ENCODE measurements around the gene NACC2.

NACC2 gene

GRCh38 chr9:136083558-136084062, 11.5 kb downstream of the NACC2 start:
- Histone ChIP-seq H3K79me1 (ENCODE audit: low read length) (no peaks in the 10 kb centered on the region), H3K18ac (ENCODE audit: low read length) (no peak overlapping the region), H3K9ac (ENCODE audit: low read length) (no peak overlapping the region), H4K8ac (ENCODE audit: low read depth, low read length) (no peak overlapping the region), H3K4me2 (ENCODE audit: low read length) (no peak overlapping the region), H3K4me3 (ENCODE audit: low read length) (no peak overlapping the region), H3K4ac (ENCODE audit: low read depth, low read length) (no peak overlapping the region), H2BK5ac (ENCODE audit: low read length) (no peak overlapping the region), H2BK120ac (ENCODE audit: low read depth, low read length) (no peak overlapping the region), H3K4me1 (ENCODE audit: control insufficient read depth, low read depth, low read length) (no peaks in the 10 kb centered on the region), H2AK5ac (ENCODE audit: low read length) (no peak overlapping the region), H3K36me3 (ENCODE audit: control insufficient read depth, insufficient read depth, low read length) (no peaks in the 10 kb centered on the region), H3K56ac (ENCODE audit: low read length) (no peak overlapping the region), H3K27ac (ENCODE audit: low read depth, low read length) (no peak overlapping the region), H3K23ac (ENCODE audit: low read length) (no peak overlapping the region), H3K27me3 (ENCODE audit: insufficient read depth, low read length, poor library complexity) (no peaks in the 10 kb centered on the region), H2BK15ac (replicated peaks; ENCODE audit: low read depth) (no peak overlapping the region), H3K79me2 (ENCODE audit: control insufficient read depth, insufficient read depth, low read length) (no peaks in the 10 kb centered on the region), H4K5ac (ENCODE audit: low read length) (no peak overlapping the region)
- no peak for DNase-seq
- WGBS (ENCODE audit: extremely low coverage, insufficient coverage, low lambda C conversion rate) = no CpG with 5 or more reads among the region's 24 CpGs

- H3K23ac ChIP-seq (ENCODE audit: low read length) = no peak overlapping the region
- no peak overlapping the region for H3K4me3 ChIP-seq (ENCODE audit: low read length)
- no peak overlapping the region for H4K8ac ChIP-seq (ENCODE audit: low read depth, low read length)
- no peaks in the 10 kb centered on the region for H3K79me2 ChIP-seq (ENCODE audit: control insufficient read depth, insufficient read depth, low read length)
- H3K79me1 ChIP-seq (ENCODE audit: low read length) = no peaks in the 10 kb centered on the region
- H2BK5ac ChIP-seq (ENCODE audit: low read length) = no peak overlapping the region
- WGBS (ENCODE audit: extremely low coverage, insufficient coverage, low lambda C conversion rate) = no CpG with 5 or more reads among the region's 34 CpGs
- H2AK5ac ChIP-seq (ENCODE audit: low read length) = no peak overlapping the region
- H3K18ac ChIP-seq (ENCODE audit: low read length) = no peak overlapping the region
- no peaks in the 10 kb centered on the region for H3K27me3 ChIP-seq (ENCODE audit: insufficient read depth, low read length, poor library complexity)
- H3K4me2 ChIP-seq (ENCODE audit: low read length) = no peak overlapping the region
- no peak overlapping the region for H4K5ac ChIP-seq (ENCODE audit: low read length)
- no peaks in the 10 kb centered on the region for H3K36me3 ChIP-seq (ENCODE audit: control insufficient read depth, insufficient read depth, low read length)
- H3K27ac ChIP-seq (ENCODE audit: low read depth, low read length) = no peak overlapping the region
- no peaks in the 10 kb centered on the region for H3K4me1 ChIP-seq (ENCODE audit: control insufficient read depth, low read depth, low read length)
- H3K9ac ChIP-seq (ENCODE audit: low read length) = no peak overlapping the region
- no peak overlapping the region for H2BK15ac ChIP-seq (replicated peaks; ENCODE audit: low read depth)
- no peak overlapping the region for H3K56ac ChIP-seq (ENCODE audit: low read length)
- H2BK120ac ChIP-seq (ENCODE audit: low read depth, low read length) = no peak overlapping the region
- no peak overlapping the region for H3K4ac ChIP-seq (ENCODE audit: low read depth, low read length)
- DNase-seq = no peak
Measured at GRCh38 chr9:136082496-136083361, 12.4 kb downstream of the NACC2 start.

- Histone ChIP-seq H2BK15ac (replicated peaks; ENCODE audit: low read depth) (no peak overlapping the region), H3K9ac (ENCODE audit: low read length) (no peak overlapping the region), H3K27me3 (ENCODE audit: insufficient read depth, low read length, poor library complexity) (no peaks in the 10 kb centered on the region), H3K23ac (ENCODE audit: low read length) (no peak overlapping the region), H3K56ac (ENCODE audit: low read length) (no peak overlapping the region), H3K18ac (ENCODE audit: low read length) (no peak overlapping the region), H3K4me3 (ENCODE audit: low read length) (no peak overlapping the region), H4K5ac (ENCODE audit: low read length) (no peak overlapping the region), H3K4me2 (ENCODE audit: low read length) (no peak overlapping the region), H2AK5ac (ENCODE audit: low read length) (no peak overlapping the region), H3K79me2 (ENCODE audit: control insufficient read depth, insufficient read depth, low read length) (no peaks in the 10 kb centered on the region), H2BK120ac (ENCODE audit: low read depth, low read length) (no peak overlapping the region), H3K4me1 (ENCODE audit: control insufficient read depth, low read depth, low read length) (no peaks in the 10 kb centered on the region), H2BK5ac (ENCODE audit: low read length) (no peak overlapping the region), H4K8ac (ENCODE audit: low read depth, low read length) (no peak overlapping the region), H3K27ac (ENCODE audit: low read depth, low read length) (no peak overlapping the region), H3K4ac (ENCODE audit: low read depth, low read length) (no peak overlapping the region), H3K79me1 (ENCODE audit: low read length) (no peaks in the 10 kb centered on the region), H3K36me3 (ENCODE audit: control insufficient read depth, insufficient read depth, low read length) (no peaks in the 10 kb centered on the region)
- no peak for DNase-seq
- no CpG with 5 or more reads among the region's 24 CpGs for WGBS (ENCODE audit: extremely low coverage, insufficient coverage, low lambda C conversion rate)
Measured at GRCh38 chr9:136081826-136082495, 13.1 kb downstream of the NACC2 start.

- Histone ChIP-seq H2AK5ac (ENCODE audit: low read length) (no peak overlapping the region), H3K4me1 (ENCODE audit: control insufficient read depth, low read depth, low read length) (no peaks in the 10 kb centered on the region), H3K4me2 (ENCODE audit: low read length) (no peak overlapping the region), H4K5ac (ENCODE audit: low read length) (no peak overlapping the region), H3K27me3 (ENCODE audit: insufficient read depth, low read length, poor library complexity) (no peaks in the 10 kb centered on the region), H3K23ac (ENCODE audit: low read length) (no peak overlapping the region), H3K36me3 (ENCODE audit: control insufficient read depth, insufficient read depth, low read length) (no peaks in the 10 kb centered on the region), H3K18ac (ENCODE audit: low read length) (no peak overlapping the region), H2BK120ac (ENCODE audit: low read depth, low read length) (no peak overlapping the region), H3K9ac (ENCODE audit: low read length) (no peak overlapping the region), H3K79me1 (ENCODE audit: low read length) (no peaks in the 10 kb centered on the region), H3K4ac (ENCODE audit: low read depth, low read length) (no peak overlapping the region), H3K79me2 (ENCODE audit: control insufficient read depth, insufficient read depth, low read length) (no peaks in the 10 kb centered on the region), H2BK15ac (replicated peaks; ENCODE audit: low read depth) (no peak overlapping the region), H3K56ac (ENCODE audit: low read length) (no peak overlapping the region), H3K4me3 (ENCODE audit: low read length) (no peak overlapping the region), H2BK5ac (ENCODE audit: low read length) (no peak overlapping the region), H4K8ac (ENCODE audit: low read depth, low read length) (no peak overlapping the region), H3K27ac (ENCODE audit: low read depth, low read length) (no peak overlapping the region)
- DNase-seq = no peak
- no CpG with 5 or more reads among the region's 27 CpGs for WGBS (ENCODE audit: extremely low coverage, insufficient coverage, low lambda C conversion rate)
Measured at GRCh38 chr9:136081113-136081825, 13.8 kb downstream of the NACC2 start.

- no peak for DNase-seq
- Histone ChIP-seq H2BK15ac (replicated peaks; ENCODE audit: low read depth) (no peak overlapping the region), H3K27me3 (ENCODE audit: insufficient read depth, low read length, poor library complexity) (no peaks in the 10 kb centered on the region), H2BK5ac (ENCODE audit: low read length) (no peak overlapping the region), H2AK5ac (ENCODE audit: low read length) (no peak overlapping the region), H3K4me1 (ENCODE audit: control insufficient read depth, low read depth, low read length) (no peaks in the 10 kb centered on the region), H3K23ac (ENCODE audit: low read length) (no peak overlapping the region), H3K56ac (ENCODE audit: low read length) (no peak overlapping the region), H3K79me2 (ENCODE audit: control insufficient read depth, insufficient read depth, low read length) (no peaks in the 10 kb centered on the region), H3K4ac (ENCODE audit: low read depth, low read length) (no peak overlapping the region), H4K8ac (ENCODE audit: low read depth, low read length) (no peak overlapping the region), H3K27ac (ENCODE audit: low read depth, low read length) (no peak overlapping the region), H3K4me2 (ENCODE audit: low read length) (no peak overlapping the region), H3K9ac (ENCODE audit: low read length) (no peak overlapping the region), H4K5ac (ENCODE audit: low read length) (no peak overlapping the region), H3K4me3 (ENCODE audit: low read length) (no peak overlapping the region), H3K79me1 (ENCODE audit: low read length) (no peaks in the 10 kb centered on the region), H2BK120ac (ENCODE audit: low read depth, low read length) (no peak overlapping the region), H3K36me3 (ENCODE audit: control insufficient read depth, insufficient read depth, low read length) (no peaks in the 10 kb centered on the region), H3K18ac (ENCODE audit: low read length) (no peak overlapping the region)
- no CpG with 5 or more reads among the region's 23 CpGs for WGBS (ENCODE audit: extremely low coverage, insufficient coverage, low lambda C conversion rate)
Measured at GRCh38 chr9:136080716-136081112, 14.4 kb downstream of the NACC2 start.

All from mesendoderm (in vitro differentiated cells).